ENCODE measurements around the gene WASHC4.

Gene WASHC4, protein sequence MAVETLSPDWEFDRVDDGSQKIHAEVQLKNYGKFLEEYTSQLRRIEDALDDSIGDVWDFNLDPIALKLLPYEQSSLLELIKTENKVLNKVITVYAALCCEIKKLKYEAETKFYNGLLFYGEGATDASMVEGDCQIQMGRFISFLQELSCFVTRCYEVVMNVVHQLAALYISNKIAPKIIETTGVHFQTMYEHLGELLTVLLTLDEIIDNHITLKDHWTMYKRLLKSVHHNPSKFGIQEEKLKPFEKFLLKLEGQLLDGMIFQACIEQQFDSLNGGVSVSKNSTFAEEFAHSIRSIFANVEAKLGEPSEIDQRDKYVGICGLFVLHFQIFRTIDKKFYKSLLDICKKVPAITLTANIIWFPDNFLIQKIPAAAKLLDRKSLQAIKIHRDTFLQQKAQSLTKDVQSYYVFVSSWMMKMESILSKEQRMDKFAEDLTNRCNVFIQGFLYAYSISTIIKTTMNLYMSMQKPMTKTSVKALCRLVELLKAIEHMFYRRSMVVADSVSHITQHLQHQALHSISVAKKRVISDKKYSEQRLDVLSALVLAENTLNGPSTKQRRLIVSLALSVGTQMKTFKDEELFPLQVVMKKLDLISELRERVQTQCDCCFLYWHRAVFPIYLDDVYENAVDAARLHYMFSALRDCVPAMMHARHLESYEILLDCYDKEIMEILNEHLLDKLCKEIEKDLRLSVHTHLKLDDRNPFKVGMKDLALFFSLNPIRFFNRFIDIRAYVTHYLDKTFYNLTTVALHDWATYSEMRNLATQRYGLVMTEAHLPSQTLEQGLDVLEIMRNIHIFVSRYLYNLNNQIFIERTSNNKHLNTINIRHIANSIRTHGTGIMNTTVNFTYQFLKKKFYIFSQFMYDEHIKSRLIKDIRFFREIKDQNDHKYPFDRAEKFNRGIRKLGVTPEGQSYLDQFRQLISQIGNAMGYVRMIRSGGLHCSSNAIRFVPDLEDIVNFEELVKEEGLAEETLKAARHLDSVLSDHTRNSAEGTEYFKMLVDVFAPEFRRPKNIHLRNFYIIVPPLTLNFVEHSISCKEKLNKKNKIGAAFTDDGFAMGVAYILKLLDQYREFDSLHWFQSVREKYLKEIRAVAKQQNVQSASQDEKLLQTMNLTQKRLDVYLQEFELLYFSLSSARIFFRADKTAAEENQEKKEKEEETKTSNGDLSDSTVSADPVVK

GRCh38 chr12:105107494-105108371, at the start of gene WASHC4:
Gene WASHC4 (plus strand): TSS chr12:105107731. CDS start chr12:105107801, 70 bp downstream.
- DNase-seq (ENCODE audit: low spot score in 2 of 2), result peak; percentile 91 to 94
- Mint-ChIP-seq H3K9me3 (no peaks in the 10 kb centered on the region), H3K4me1 (peaks cover 18% of the 10 kb centered on the region), H3K36me3 (peaks cover 7% of the 10 kb centered on the region), H3K27ac (peak within 1 kb of the TSS; percentile 98), H3K27me3 (peaks cover 8% of the 10 kb centered on the region), H3K4me3 (peak within 1 kb of the TSS; percentile 94)
- ATAC-seq (ENCODE audit: low read depth), result peak; percentile 92

DNA sequence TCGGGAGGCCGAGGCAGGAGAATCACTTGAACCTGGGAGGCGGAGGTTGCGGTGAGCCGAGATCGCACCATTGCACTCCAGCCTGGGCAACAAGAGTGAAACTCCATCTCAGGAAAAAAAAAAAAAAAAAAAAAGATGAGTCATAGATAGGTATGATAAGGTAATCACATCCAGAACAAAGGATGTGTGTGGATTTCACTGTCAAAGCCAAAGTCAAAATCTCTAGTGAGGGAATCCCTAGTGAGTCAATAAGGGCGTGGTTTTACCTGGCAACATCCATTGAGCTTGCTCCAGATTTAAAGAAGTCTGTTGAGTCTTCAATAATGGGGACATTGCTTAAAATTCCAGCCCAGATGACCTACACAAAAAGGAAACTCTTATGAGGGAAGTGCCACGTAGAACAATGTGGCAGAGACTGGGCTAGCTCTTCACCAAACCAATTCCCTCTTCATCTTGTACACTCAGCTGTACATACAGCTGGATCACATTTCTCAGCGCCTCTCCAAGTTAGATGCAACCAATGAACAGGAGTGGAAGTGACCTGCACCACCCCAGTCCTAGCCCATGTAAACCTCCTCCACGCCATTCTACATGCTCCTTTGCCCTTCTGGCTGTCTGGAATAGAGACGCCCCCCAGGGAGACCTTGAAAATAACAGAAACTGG, 46.7 kb upstream of the WASHC4 start:
- H3K27me3 Mint-ChIP-seq, result peaks cover 2% of the 10 kb centered on the region
- H3K4me1 Mint-ChIP-seq, result no peaks in the 10 kb centered on the region
- H3K4me3 Mint-ChIP-seq, result no peak overlapping the region
- H3K9me3 Mint-ChIP-seq, result peaks cover 9% of the 10 kb centered on the region
- ATAC-seq (ENCODE audit: low read depth), result no peak
- DNase-seq (ENCODE audit: low spot score in 2 of 2), result no peak
- H3K27ac Mint-ChIP-seq, result no peak overlapping the region
- H3K36me3 Mint-ChIP-seq, result peaks cover 4% of the 10 kb centered on the region

GRCh38 chr12:105064564-105065178, 42.9 kb upstream of the WASHC4 start:
- no peak overlapping the region for H3K27ac Mint-ChIP-seq
- no peaks in the 10 kb centered on the region for H3K36me3 Mint-ChIP-seq
- H3K4me3 Mint-ChIP-seq, result no peak overlapping the region
- ATAC-seq (ENCODE audit: low read depth) (no peak), DNase-seq (ENCODE audit: low spot score in 2 of 2) (no peak)
- no peaks in the 10 kb centered on the region for H3K4me1 Mint-ChIP-seq
- no peaks in the 10 kb centered on the region for H3K9me3 Mint-ChIP-seq
- H3K27me3 Mint-ChIP-seq, result no peaks in the 10 kb centered on the region

GRCh38 chr12:105067511-105068031, 40.0 kb upstream of the WASHC4 start:
- Mint-ChIP-seq H3K4me1 (peaks cover 4% of the 10 kb centered on the region), H3K27ac (no peak overlapping the region), H3K27me3 (no peaks in the 10 kb centered on the region), H3K9me3 (no peaks in the 10 kb centered on the region), H3K36me3 (no peaks in the 10 kb centered on the region), H3K4me3 (no peak overlapping the region)
- DNase-seq (ENCODE audit: low spot score in 2 of 2) (no peak), ATAC-seq (ENCODE audit: low read depth) (no peak)

DNA sequence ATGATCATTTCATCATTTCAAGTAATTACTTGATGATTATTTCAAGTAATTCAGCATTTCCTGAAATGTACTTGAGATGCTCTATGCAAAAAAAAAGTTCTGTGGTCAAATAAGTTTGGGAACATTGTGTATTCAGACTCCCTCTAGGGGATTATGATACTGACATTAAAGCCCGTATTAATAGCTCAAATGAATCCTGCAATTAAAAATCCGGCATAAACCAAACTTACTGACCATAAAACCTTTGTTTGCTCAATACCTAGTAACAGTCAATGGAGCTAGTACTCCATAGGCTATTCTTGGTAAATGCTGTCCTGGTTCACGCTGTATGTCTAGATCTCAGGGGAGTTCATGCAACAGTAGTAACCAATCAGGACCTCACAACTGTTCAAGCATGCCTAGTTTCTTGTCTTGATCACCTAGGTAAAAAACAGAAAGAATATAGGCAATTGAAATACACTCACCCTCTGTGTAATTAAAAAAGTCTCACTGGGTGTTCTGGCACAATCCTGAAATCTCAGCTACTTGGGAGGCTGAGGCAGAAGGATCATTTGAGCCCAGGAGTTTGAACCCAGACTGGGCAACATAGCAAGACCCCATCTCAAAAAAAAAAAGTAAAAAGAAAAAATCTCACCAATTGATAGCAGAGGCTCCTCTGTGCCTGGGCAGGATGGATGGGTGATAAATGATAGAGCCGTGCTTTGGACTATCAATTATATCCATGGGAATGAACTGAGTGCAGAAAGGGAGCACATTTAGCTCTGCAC, 37.4 kb upstream of the WASHC4 start:
- no peak overlapping the region for H3K27ac Mint-ChIP-seq
- no peaks in the 10 kb centered on the region for H3K27me3 Mint-ChIP-seq
- ATAC-seq (ENCODE audit: low read depth) (no peak), DNase-seq (ENCODE audit: low spot score in 2 of 2) (no peak)
- no peaks in the 10 kb centered on the region for H3K36me3 Mint-ChIP-seq
- H3K4me3 Mint-ChIP-seq, result no peak overlapping the region
- no peaks in the 10 kb centered on the region for H3K9me3 Mint-ChIP-seq
- peaks cover 9% of the 10 kb centered on the region for H3K4me1 Mint-ChIP-seq

DNA sequence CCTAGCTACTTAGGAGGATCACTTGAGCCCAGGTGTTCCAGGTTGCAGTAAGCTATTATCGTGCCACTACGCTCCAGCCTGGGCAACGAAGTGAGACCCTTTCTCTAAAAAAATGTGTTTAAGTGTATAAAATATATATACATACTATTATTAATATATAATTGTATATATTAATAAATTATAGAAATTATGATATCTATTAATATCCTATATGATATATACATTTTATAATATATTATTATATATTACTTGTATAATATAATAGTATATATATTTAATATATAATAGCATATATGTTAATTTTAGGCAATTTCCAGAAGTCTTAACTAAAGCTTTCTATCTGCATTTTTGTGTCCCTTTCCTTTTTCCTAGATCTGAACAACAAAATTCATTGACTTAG, 35.5 kb upstream of the WASHC4 start:
- Mint-ChIP-seq H3K36me3 (no peaks in the 10 kb centered on the region), H3K4me3 (no peak overlapping the region), H3K27ac (no peak overlapping the region), H3K27me3 (no peaks in the 10 kb centered on the region), H3K4me1 (peaks cover 9% of the 10 kb centered on the region), H3K9me3 (no peaks in the 10 kb centered on the region)
- ATAC-seq (ENCODE audit: low read depth) (no peak), DNase-seq (ENCODE audit: low spot score in 2 of 2) (no peak)

- ATAC-seq (ENCODE audit: low read depth) (peak; percentile 61), DNase-seq (ENCODE audit: low spot score in 2 of 2) (no peak)
- Mint-ChIP-seq H3K4me1 (peaks cover 9% of the 10 kb centered on the region), H3K36me3 (no peaks in the 10 kb centered on the region), H3K9me3 (no peaks in the 10 kb centered on the region), H3K27ac (no peak overlapping the region), H3K27me3 (no peaks in the 10 kb centered on the region), H3K4me3 (no peak overlapping the region)
Measured at GRCh38 chr12:105072888-105073488, 34.5 kb upstream of the WASHC4 start.

DNA sequence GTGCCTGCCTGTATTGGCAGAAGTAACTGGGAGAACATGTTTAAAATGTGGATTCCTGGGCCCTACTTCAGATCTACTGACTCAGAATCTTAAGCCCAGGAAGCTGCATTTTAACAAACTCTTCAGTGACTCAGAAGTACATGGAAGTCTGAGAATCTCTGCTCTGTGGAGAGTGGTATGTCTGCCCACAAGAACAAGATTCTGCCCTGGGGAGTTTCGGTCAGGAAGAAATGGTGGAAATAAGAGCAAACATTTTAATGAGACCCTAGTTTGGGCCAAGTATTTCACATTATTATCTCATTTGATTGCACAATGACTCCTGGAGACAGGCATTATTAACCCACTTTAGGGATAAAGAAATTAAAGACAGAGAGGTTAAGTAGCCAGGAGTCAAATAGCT, 31.4 kb upstream of the WASHC4 start:
- no peak for DNase-seq (ENCODE audit: low spot score in 2 of 2)
- H3K4me1 Mint-ChIP-seq, result peaks cover 7% of the 10 kb centered on the region
- no peak overlapping the region for H3K27ac Mint-ChIP-seq
- H3K27me3 Mint-ChIP-seq, result no peaks in the 10 kb centered on the region
- H3K4me3 Mint-ChIP-seq, result no peak overlapping the region
- no peaks in the 10 kb centered on the region for H3K9me3 Mint-ChIP-seq
- ATAC-seq (ENCODE audit: low read depth), result no peak
- no peaks in the 10 kb centered on the region for H3K36me3 Mint-ChIP-seq

- no peaks in the 10 kb centered on the region for H3K9me3 Mint-ChIP-seq
- H3K27me3 Mint-ChIP-seq, result no peaks in the 10 kb centered on the region
- H3K36me3 Mint-ChIP-seq, result no peaks in the 10 kb centered on the region
- no peak overlapping the region for H3K27ac Mint-ChIP-seq
- H3K4me3 Mint-ChIP-seq, result no peak overlapping the region
- DNase-seq (ENCODE audit: low spot score in 2 of 2) (no peak), ATAC-seq (ENCODE audit: low read depth) (no peak)
- H3K4me1 Mint-ChIP-seq, result peaks cover 7% of the 10 kb centered on the region
Measured at GRCh38 chr12:105076913-105077312, 30.6 kb upstream of the WASHC4 start.

DNA sequence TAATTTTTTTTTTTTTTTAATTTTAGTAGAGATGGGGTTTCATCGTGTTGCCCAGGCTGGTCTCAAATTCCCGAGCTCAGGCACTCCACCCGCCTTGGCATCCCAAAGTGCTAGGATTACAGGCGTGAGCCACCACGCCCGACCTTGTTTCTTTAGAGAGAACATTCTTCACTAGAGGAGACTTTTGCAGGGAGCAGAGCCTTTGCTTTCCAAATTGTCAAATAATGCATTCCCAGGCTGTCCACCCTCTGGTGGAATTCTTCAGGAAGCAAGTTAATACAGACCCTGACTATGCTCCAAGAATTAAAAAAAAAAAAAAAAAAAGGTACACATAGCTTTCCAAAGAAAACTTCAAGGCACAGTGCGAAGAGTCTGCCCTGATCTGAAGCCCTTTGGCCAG, 30.1 kb upstream of the WASHC4 start:
- DNase-seq (ENCODE audit: low spot score in 2 of 2), result no peak
- H3K27me3 Mint-ChIP-seq, result no peaks in the 10 kb centered on the region
- H3K36me3 Mint-ChIP-seq, result no peaks in the 10 kb centered on the region
- H3K9me3 Mint-ChIP-seq, result no peaks in the 10 kb centered on the region
- H3K4me3 Mint-ChIP-seq, result no peak overlapping the region
- ATAC-seq (ENCODE audit: low read depth), result no peak
- H3K27ac Mint-ChIP-seq, result no peak overlapping the region
- H3K4me1 Mint-ChIP-seq, result peaks cover 5% of the 10 kb centered on the region

DNA sequence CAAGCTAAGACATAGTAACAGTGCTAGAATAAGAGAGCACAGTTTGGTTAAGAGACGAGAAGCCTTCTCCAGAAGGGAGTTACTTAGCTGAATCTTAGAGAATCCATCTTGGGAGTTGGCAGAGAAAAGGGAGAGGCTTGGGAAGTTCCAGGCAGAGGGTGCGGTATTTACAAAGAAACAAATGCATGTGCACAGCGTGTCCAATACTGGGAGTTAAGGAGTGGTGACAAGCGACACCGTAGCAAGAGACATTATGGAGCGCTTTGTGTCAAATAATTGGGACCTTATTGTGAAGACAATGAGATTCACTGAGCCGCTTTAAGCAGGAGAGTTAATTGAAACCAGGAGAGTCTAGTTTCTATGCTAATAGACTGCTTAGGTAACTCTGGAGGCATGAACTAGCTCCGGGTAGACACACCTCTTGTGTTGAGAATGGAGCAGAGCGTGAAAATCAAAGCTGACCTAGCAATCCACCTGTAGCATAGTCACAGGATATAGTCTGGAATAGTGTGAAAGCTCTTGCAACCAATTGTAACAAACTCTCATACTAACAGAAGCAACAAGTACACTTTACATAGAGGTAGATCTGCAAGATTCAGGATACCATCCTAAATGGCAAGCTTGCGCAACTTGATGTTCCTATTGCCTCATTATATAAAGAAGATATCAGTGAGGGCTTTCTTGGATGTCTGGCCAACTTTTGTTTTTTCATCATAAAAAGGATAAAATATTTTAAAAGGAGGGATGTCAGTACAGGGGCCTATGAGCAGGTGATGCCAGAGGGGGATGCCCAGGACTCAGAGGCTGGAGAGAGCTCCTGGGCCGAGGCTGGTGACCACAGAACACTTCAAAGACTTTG, 28.6 kb upstream of the WASHC4 start:
- no peaks in the 10 kb centered on the region for H3K9me3 Mint-ChIP-seq
- DNase-seq (ENCODE audit: low spot score in 2 of 2), result no peak
- H3K27ac Mint-ChIP-seq, result no peak overlapping the region
- no peak overlapping the region for H3K4me3 Mint-ChIP-seq
- H3K36me3 Mint-ChIP-seq, result no peaks in the 10 kb centered on the region
- peaks cover 3% of the 10 kb centered on the region for H3K4me1 Mint-ChIP-seq
- peaks cover 5% of the 10 kb centered on the region for H3K27me3 Mint-ChIP-seq
- ATAC-seq (ENCODE audit: low read depth), result no peak

All from memory B cell (primary cell).